ENCODE measurements around the gene MUC4.

GRCh38 chr3:195812366-195812765 is 637 bp upstream of the MUC4 start:
- TF ChIP-seq CTCF (IDR thresholded peaks at IDR 0.05 in 4 of 5, conservative IDR thresholded peaks at IDR 0.05 in 1 of 5) (no peak), POLR2A (IDR thresholded peaks at IDR 0.05) (no peak)

Data from gastrocnemius medialis (tissue), 4 donors.